RWPE2 (cell line): ENCODE measurements around the gene ZDHHC20.

Experiments
- ATAC-seq: fragments of 200-7000 bp; cut with Tn5 transposase; 3 replicates; pipeline ENCODE4 v1.9.1; 2021; ENCODE audit warnings: low read depth
- DNase-seq: peaks from one replicate; pipeline ENCODE4 v3.0.0-alpha.2; 2020; ENCODE audit warnings: low spot score
- H3K27ac ChIP-seq: fragments of 450-650 bp; 2 replicates; pipeline ENCODE4 v1.5.1; 2017; ENCODE audit warnings: mild to moderate bottlenecking; ENCODE audit not compliant: poor library complexity, severe bottlenecking
- H3K27me3 ChIP-seq: fragments of 250-450 bp; sonication (Bioruptor Pico); 2 replicates; pipeline ENCODE4 v1.5.1; 2021; ENCODE audit warnings: mild to moderate bottlenecking, moderate library complexity; ENCODE audit not compliant: insufficient read depth, poor library complexity, severe bottlenecking
- H3K36me3 ChIP-seq: fragments of 250-450 bp; sonication (Bioruptor Pico); 2 replicates; pipeline ENCODE4 v1.5.1; 2020; ENCODE audit warnings: low read depth, mild to moderate bottlenecking, moderate library complexity
- H3K4me1 ChIP-seq: fragments of 250-450 bp; sonication (Bioruptor Pico); 2 replicates; pipeline ENCODE4 v1.5.1; 2021; ENCODE audit warnings: mild to moderate bottlenecking, moderate library complexity; ENCODE audit not compliant: insufficient read depth, poor library complexity, severe bottlenecking
- H3K4me3 ChIP-seq: fragments of 250-450 bp; sonication (Bioruptor Pico); 2 replicates; pipeline ENCODE4 v1.5.1; 2021; ENCODE audit warnings: mild to moderate bottlenecking, moderate library complexity; ENCODE audit not compliant: severe bottlenecking
- H3K9me3 ChIP-seq: fragments of 250-450 bp; sonication (Bioruptor Pico); 2 replicates; pipeline ENCODE4 v1.5.1; 2021; ENCODE audit warnings: mild to moderate bottlenecking, moderate library complexity; ENCODE audit not compliant: severe bottlenecking
- CTCF ChIP-seq: fragments of 450-650 bp; IDR thresholded peaks from one replicate; pipeline ENCODE4 v1.5.1; 2017; ENCODE audit warnings: mild to moderate bottlenecking, moderate library complexity; ENCODE audit not compliant: poor library complexity, severe bottlenecking

ZDHHC20 gene, protein sequence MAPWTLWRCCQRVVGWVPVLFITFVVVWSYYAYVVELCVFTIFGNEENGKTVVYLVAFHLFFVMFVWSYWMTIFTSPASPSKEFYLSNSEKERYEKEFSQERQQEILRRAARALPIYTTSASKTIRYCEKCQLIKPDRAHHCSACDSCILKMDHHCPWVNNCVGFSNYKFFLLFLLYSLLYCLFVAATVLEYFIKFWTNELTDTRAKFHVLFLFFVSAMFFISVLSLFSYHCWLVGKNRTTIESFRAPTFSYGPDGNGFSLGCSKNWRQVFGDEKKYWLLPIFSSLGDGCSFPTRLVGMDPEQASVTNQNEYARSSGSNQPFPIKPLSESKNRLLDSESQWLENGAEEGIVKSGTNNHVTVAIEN

GRCh38 chr13:21458813-21459701 lies at the start of gene ZDHHC20:
Gene ZDHHC20, minus strand, starts transcription at chr13:21459303. Its CDS starts 132 bp downstream, at chr13:21459171.
- H3K4me1 ChIP-seq, result peaks cover 4% of the 10 kb centered on the region
- peak within 1 kb of the TSS; percentile 77 for H3K27ac ChIP-seq
- H3K27me3 ChIP-seq, result no peaks in the 10 kb centered on the region
- H3K36me3 ChIP-seq, result 0 out of 2 replicates have a peak, but pooled peaks cover 4% of the 10 kb centered on the region
- peak within 1 kb of the TSS; percentile 99 for H3K4me3 ChIP-seq
- ATAC-seq (peak; percentile 79), DNase-seq (peak; percentile 76)
- H3K9me3 ChIP-seq, result no peaks in the 10 kb centered on the region
- TF ChIP-seq CTCF, result no peak

GRCh38 chr13:21504379-21504778 lies 45.3 kb upstream of the ZDHHC20 start:
- Histone ChIP-seq H3K36me3 (peaks cover 16% of the 10 kb centered on the region; the same call in 1 of the 2 replicates), H3K4me3 (no peak overlapping the region)

GRCh38 chr13:21501686-21502085 lies 42.6 kb upstream of the ZDHHC20 start:
- H3K27me3 ChIP-seq, result no peaks in the 10 kb centered on the region
- H3K4me3 ChIP-seq, result no peak overlapping the region
- no peak for DNase-seq
- no peak for ATAC-seq
- H3K4me1 ChIP-seq, result no peaks in the 10 kb centered on the region
- H3K36me3 ChIP-seq, result 0 out of 2 replicates have a peak, but pooled peaks cover 7% of the 10 kb centered on the region
- H3K9me3 ChIP-seq, result no peaks in the 10 kb centered on the region
- no peak overlapping the region for H3K27ac ChIP-seq
- no peak for TF ChIP-seq CTCF

More at GRCh38 chr13:21504379-21504778, 45.3 kb upstream of the ZDHHC20 start:
- Histone ChIP-seq H3K27ac (no peak overlapping the region), H3K27me3 (no peaks in the 10 kb centered on the region), H3K9me3 (no peaks in the 10 kb centered on the region), H3K4me1 (no peaks in the 10 kb centered on the region)
- ATAC-seq (no peak), DNase-seq (no peak)
- no peak for TF ChIP-seq CTCF

DNA sequence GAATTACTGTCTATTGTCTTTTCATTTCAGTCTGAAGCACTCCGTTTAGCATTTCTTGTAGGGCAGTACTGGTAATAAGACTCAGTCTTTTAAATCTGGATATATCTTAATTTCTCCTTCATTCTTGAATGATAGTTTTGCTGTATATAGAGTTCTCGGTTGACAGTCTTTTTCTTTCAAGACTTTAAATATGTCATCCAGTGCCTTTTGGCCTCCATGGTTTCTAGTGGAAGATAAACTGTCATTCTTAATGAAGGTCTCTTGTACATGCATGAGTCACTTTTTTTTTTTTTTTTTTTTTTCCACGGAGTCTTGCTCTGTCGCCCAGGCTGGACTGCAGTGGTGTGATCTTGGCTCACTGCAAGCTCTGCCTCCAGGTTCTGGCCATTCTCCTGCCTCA lies 27.2 kb upstream of the ZDHHC20 start:
- no peak overlapping the region for H3K27ac ChIP-seq
- ATAC-seq (no peak), DNase-seq (no peak)
- H3K4me1 ChIP-seq, result no peaks in the 10 kb centered on the region
- H3K36me3 ChIP-seq, result no peaks in the 10 kb centered on the region
- TF ChIP-seq CTCF, result no peak
- no peaks in the 10 kb centered on the region for H3K27me3 ChIP-seq
- no peaks in the 10 kb centered on the region for H3K9me3 ChIP-seq
- no peak overlapping the region for H3K4me3 ChIP-seq
